PC-9 (cell line): ENCODE data around the gene CDYL2.

Experiments
- CTCF ChIP-seq: fragments of 200-600 bp; sonication (generic); conservative IDR thresholded peaks from 2 replicates; pipeline ENCODE4 v1.6.1; 2017; ENCODE audit warnings: mixed run types, antibody characterized with exemption, mild to moderate bottlenecking, moderate library complexity
- EZH2 ChIP-seq: fragments of 200-600 bp; sonication (generic); IDR thresholded peaks from 2 replicates; pipeline ENCODE4 v1.8.0; 2017; ENCODE audit warnings: antibody characterized with exemption, low read depth

GRCh38 chr16:80618862-80619648 lies 185.3 kb downstream of the CDYL2 start:
- TF ChIP-seq CTCF (no peak), EZH2 (no peak)
